Endothelial cell of umbilical vein (primary cell): Measurements from ENCODE around the gene VSIR.

Experiments used
- CTCF ChIP-seq, 2 donors: IDR thresholded peaks; 1 replicate in 1 of 2; 2 replicates in 1 of 2; pipeline ENCODE4 v1.5.1; 2011; ENCODE audit warnings: low read length in 2 of 2, mild to moderate bottlenecking in 2 of 2, moderate library complexity in 2 of 2, control low read depth in 1 of 2, inconsistent platforms in 1 of 2, low read depth in 1 of 2; ENCODE audit not compliant: insufficient read depth in 1 of 2; ENCODE audit errors: extremely low read depth in 1 of 2
- EZH2 ChIP-seq: IDR thresholded peaks from 2 replicates; pipeline ENCODE4 v1.6.1; 2012; ENCODE audit warnings: borderline replicate concordance, low read depth, mild to moderate bottlenecking, moderate library complexity, low read length, inconsistent platforms; ENCODE audit not compliant: severe bottlenecking
- FOS ChIP-seq: IDR thresholded peaks from 2 replicates; pipeline ENCODE4 v1.6.1; 2011; ENCODE audit warnings: mild to moderate bottlenecking, low read length, moderate library complexity, borderline replicate concordance; ENCODE audit not compliant: insufficient read depth
- JUN ChIP-seq: IDR thresholded peaks from 2 replicates; pipeline ENCODE4 v1.6.1; 2011; ENCODE audit warnings: borderline replicate concordance, low read depth; ENCODE audit not compliant: insufficient read length, insufficient read depth
- MYC ChIP-seq: IDR thresholded peaks from one replicate; pipeline ENCODE4 v1.6.1; 2011; ENCODE audit warnings: mild to moderate bottlenecking, low read depth, low read length
- POLR2A ChIP-seq: IDR thresholded peaks from 2 replicates; pipeline ENCODE4 v1.6.1; 2012; ENCODE audit warnings: low read depth, mild to moderate bottlenecking, control low read depth, low read length
- POLR2AphosphoS5 ChIP-seq: IDR thresholded peaks from 2 replicates; pipeline ENCODE4 v1.6.1; 2012; ENCODE audit warnings: low read depth, mild to moderate bottlenecking, control low read depth, low read length, moderate library complexity; ENCODE audit not compliant: insufficient read depth
- TF ChIP-seq, protein P1 (sequence below): IDR thresholded peaks from 2 replicates; pipeline ENCODE4 v1.6.1; 2011; ENCODE audit not compliant: insufficient read depth, insufficient read length

DNA sequence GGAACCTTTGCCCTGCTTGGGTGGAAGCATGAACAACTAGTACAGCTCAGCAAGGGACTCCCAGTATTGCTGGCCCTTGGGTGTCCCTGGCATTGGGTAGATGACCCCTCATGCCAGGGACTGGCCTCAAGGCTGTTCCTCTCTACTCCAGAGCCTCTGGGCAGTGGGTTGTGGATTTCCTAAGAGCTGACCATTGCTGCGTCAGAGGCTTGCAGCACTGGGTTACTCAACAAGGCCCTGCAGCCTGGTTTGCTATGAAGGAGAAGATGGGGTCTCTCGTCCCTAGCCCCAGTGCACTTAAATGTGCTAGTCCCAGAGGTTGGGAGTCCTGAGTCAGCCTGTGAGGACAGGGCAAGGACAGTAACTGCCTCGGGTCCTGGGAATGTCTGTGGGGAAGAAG lies 2.5 kb downstream of the VSIR start:
- TF ChIP-seq CTCF (IDR thresholded peaks at IDR 0.05; ENCODE audit: extremely low read depth in 1 of 2, insufficient read depth in 1 of 2, low read depth in 1 of 2, low read length in 2 of 2) (no peak), POLR2A (no peak), EZH2 (no peak), POLR2AphosphoS5 (no peak), JUN (no peak), MYC (no peak), FOS (no peak)
- TF ChIP-seq, protein P1, sequence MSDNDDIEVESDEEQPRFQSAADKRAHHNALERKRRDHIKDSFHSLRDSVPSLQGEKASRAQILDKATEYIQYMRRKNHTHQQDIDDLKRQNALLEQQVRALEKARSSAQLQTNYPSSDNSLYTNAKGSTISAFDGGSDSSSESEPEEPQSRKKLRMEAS = no peak
